ENCODE data around the gene STBD1. TPM values are rescaled to one million over a fixed set of nuclear protein-coding genes. Genes with fewer than 3 reads are reported as not detected.

The STBD1 gene
- total RNA-seq, 1 donor from 2014 or later = 24.3 TPM

- Histone ChIP-seq H3K27me3 (ENCODE audit: low read depth) (peaks cover 6% of the 10 kb centered on the region), H3K36me3 (peaks cover 17% of the 10 kb centered on the region), H3K9me3 (replicated peaks) (no peaks in the 10 kb centered on the region), H3K27ac (replicated peaks) (peak overlapping the region; percentile 96), H3K4me1 (peaks cover 60% of the 10 kb centered on the region), H3K4me3 (peak overlapping the region; percentile 83)
- intact Hi-C loops (cut with micrococcal nuclease) = no loop called here
- peak; percentile 54 for TF ChIP-seq CTCF (IDR thresholded peaks at IDR 0.05; ENCODE audit: borderline replicate concordance)
- DNase-seq = peak; percentile 69
These were observed 538 bp downstream of the STBD1 start for GRCh38 chr4:76306882-76307659.

- Histone ChIP-seq H3K36me3 (peaks cover 17% of the 10 kb centered on the region), H3K27ac (replicated peaks) (peak overlapping the region; percentile 96), H3K27me3 (ENCODE audit: low read depth) (peaks cover 6% of the 10 kb centered on the region), H3K4me1 (peaks cover 61% of the 10 kb centered on the region), H3K4me3 (peak overlapping the region; percentile 83), H3K9me3 (replicated peaks) (no peaks in the 10 kb centered on the region)
- intact Hi-C loops (cut with micrococcal nuclease) = no loop called here
- DNase-seq = peak; percentile 51
- no peak for TF ChIP-seq CTCF (IDR thresholded peaks at IDR 0.05; ENCODE audit: borderline replicate concordance)
These were observed 1.1 kb downstream of the STBD1 start for GRCh38 chr4:76307660-76308014.

GRCh38 chr4:76308548-76308947, 2.0 kb downstream of the STBD1 start:
- Histone ChIP-seq H3K27ac (replicated peaks) (peak overlapping the region; percentile 96), H3K9me3 (replicated peaks) (no peaks in the 10 kb centered on the region), H3K27me3 (ENCODE audit: low read depth) (peaks cover 6% of the 10 kb centered on the region), H3K36me3 (peaks cover 17% of the 10 kb centered on the region), H3K4me1 (peaks cover 61% of the 10 kb centered on the region), H3K4me3 (peak overlapping the region; percentile 83)
- TF ChIP-seq CTCF (IDR thresholded peaks at IDR 0.05; ENCODE audit: borderline replicate concordance) = no peak
- intact Hi-C loops (cut with micrococcal nuclease) = no loop called here
- peak; percentile 74 for DNase-seq

GRCh38 chr4:76309939-76310550, 3.5 kb downstream of the STBD1 start:
- Histone ChIP-seq H3K9me3 (replicated peaks) (no peaks in the 10 kb centered on the region), H3K4me3 (peak overlapping the region; percentile 83), H3K36me3 (peaks cover 17% of the 10 kb centered on the region), H3K4me1 (peaks cover 63% of the 10 kb centered on the region), H3K27ac (replicated peaks) (no peak overlapping the region), H3K27me3 (ENCODE audit: low read depth) (peaks cover 6% of the 10 kb centered on the region)
- no peak for DNase-seq
- intact Hi-C loops (cut with micrococcal nuclease) = no loop called here
- TF ChIP-seq CTCF (IDR thresholded peaks at IDR 0.05; ENCODE audit: borderline replicate concordance) = no peak

- TF ChIP-seq CTCF (IDR thresholded peaks at IDR 0.05; ENCODE audit: borderline replicate concordance) = no peak
- Histone ChIP-seq H3K27me3 (ENCODE audit: low read depth) (peaks cover 6% of the 10 kb centered on the region), H3K4me1 (peaks cover 61% of the 10 kb centered on the region), H3K27ac (replicated peaks) (no peak overlapping the region), H3K9me3 (replicated peaks) (no peaks in the 10 kb centered on the region), H3K36me3 (peaks cover 17% of the 10 kb centered on the region), H3K4me3 (no peak overlapping the region)
- DNase-seq = no peak
- intact Hi-C loops (cut with micrococcal nuclease) = no loop called here
These were observed 4.2 kb downstream of the STBD1 start for GRCh38 chr4:76310683-76311082.
